ENCODE results near the gene SLC34A3.

The SLC34A3 gene

GRCh38 chr9:137184881-137185660 lies 45.6 kb upstream of the SLC34A3 start:
- no peak for TF ChIP-seq CTCF (IDR thresholded peaks at IDR 0.05; ENCODE audit: poor library complexity, severe bottlenecking)
- peaks cover 35% of the 10 kb centered on the region for H3K36me3 ChIP-seq (ENCODE audit: low read depth)
- H3K27me3 ChIP-seq (ENCODE audit: insufficient read depth, poor library complexity, severe bottlenecking) = no peaks in the 10 kb centered on the region
- DNase-seq (ENCODE audit: low spot score) (no peak), ATAC-seq (ENCODE audit: low read depth) (no peak)
- H3K9me3 ChIP-seq (ENCODE audit: severe bottlenecking) = no peaks in the 10 kb centered on the region
- H3K4me3 ChIP-seq (ENCODE audit: severe bottlenecking) = no peak overlapping the region
- H3K27ac ChIP-seq (ENCODE audit: poor library complexity, severe bottlenecking) = no peak overlapping the region
- H3K4me1 ChIP-seq (ENCODE audit: insufficient read depth, poor library complexity, severe bottlenecking) = peaks cover 5% of the 10 kb centered on the region

GRCh38 chr9:137185921-137186320 lies 44.8 kb upstream of the SLC34A3 start:
- ATAC-seq (ENCODE audit: low read depth) (no peak), DNase-seq (ENCODE audit: low spot score) (no peak)
- H3K36me3 ChIP-seq (ENCODE audit: low read depth) = peaks cover 31% of the 10 kb centered on the region
- no peak overlapping the region for H3K27ac ChIP-seq (ENCODE audit: poor library complexity, severe bottlenecking)
- no peaks in the 10 kb centered on the region for H3K27me3 ChIP-seq (ENCODE audit: insufficient read depth, poor library complexity, severe bottlenecking)
- peaks cover 5% of the 10 kb centered on the region for H3K4me1 ChIP-seq (ENCODE audit: insufficient read depth, poor library complexity, severe bottlenecking)
- no peaks in the 10 kb centered on the region for H3K9me3 ChIP-seq (ENCODE audit: severe bottlenecking)
- H3K4me3 ChIP-seq (ENCODE audit: severe bottlenecking) = no peak overlapping the region
- no peak for TF ChIP-seq CTCF (IDR thresholded peaks at IDR 0.05; ENCODE audit: poor library complexity, severe bottlenecking)

- H3K36me3 ChIP-seq (ENCODE audit: low read depth) = peaks cover 34% of the 10 kb centered on the region
- no peaks in the 10 kb centered on the region for H3K9me3 ChIP-seq (ENCODE audit: severe bottlenecking)
- no peak for TF ChIP-seq CTCF (IDR thresholded peaks at IDR 0.05; ENCODE audit: poor library complexity, severe bottlenecking)
- DNase-seq (ENCODE audit: low spot score) (no peak), ATAC-seq (ENCODE audit: low read depth) (no peak)
- peaks cover 5% of the 10 kb centered on the region for H3K4me1 ChIP-seq (ENCODE audit: insufficient read depth, poor library complexity, severe bottlenecking)
- H3K4me3 ChIP-seq (ENCODE audit: severe bottlenecking) = no peak overlapping the region
- H3K27me3 ChIP-seq (ENCODE audit: insufficient read depth, poor library complexity, severe bottlenecking) = no peaks in the 10 kb centered on the region
- no peak overlapping the region for H3K27ac ChIP-seq (ENCODE audit: poor library complexity, severe bottlenecking)
Observed at GRCh38 chr9:137186385-137186784, 44.3 kb upstream of the SLC34A3 start.

GRCh38 chr9:137187386-137187785 lies 43.3 kb upstream of the SLC34A3 start:
- H3K27me3 ChIP-seq (ENCODE audit: insufficient read depth, poor library complexity, severe bottlenecking) = no peaks in the 10 kb centered on the region
- no peak overlapping the region for H3K27ac ChIP-seq (ENCODE audit: poor library complexity, severe bottlenecking)
- no peaks in the 10 kb centered on the region for H3K9me3 ChIP-seq (ENCODE audit: severe bottlenecking)
- ATAC-seq (ENCODE audit: low read depth) = no peak
- TF ChIP-seq CTCF (IDR thresholded peaks at IDR 0.05; ENCODE audit: poor library complexity, severe bottlenecking) = no peak
- H3K36me3 ChIP-seq (ENCODE audit: low read depth) = peaks cover 29% of the 10 kb centered on the region
- no peak for DNase-seq (ENCODE audit: low spot score)
- peaks cover 5% of the 10 kb centered on the region for H3K4me1 ChIP-seq (ENCODE audit: insufficient read depth, poor library complexity, severe bottlenecking)
- H3K4me3 ChIP-seq (ENCODE audit: severe bottlenecking) = peak overlapping the region; percentile 52

- no peak for TF ChIP-seq CTCF (IDR thresholded peaks at IDR 0.05; ENCODE audit: poor library complexity, severe bottlenecking)
- no peaks in the 10 kb centered on the region for H3K9me3 ChIP-seq (ENCODE audit: severe bottlenecking)
- DNase-seq (ENCODE audit: low spot score) = no peak
- H3K36me3 ChIP-seq (ENCODE audit: low read depth) = peaks cover 23% of the 10 kb centered on the region
- ATAC-seq (ENCODE audit: low read depth) = peak; percentile 5
- peaks cover 5% of the 10 kb centered on the region for H3K4me1 ChIP-seq (ENCODE audit: insufficient read depth, poor library complexity, severe bottlenecking)
- H3K27me3 ChIP-seq (ENCODE audit: insufficient read depth, poor library complexity, severe bottlenecking) = no peaks in the 10 kb centered on the region
- H3K27ac ChIP-seq (ENCODE audit: poor library complexity, severe bottlenecking) = peak overlapping the region; percentile 73
- H3K4me3 ChIP-seq (ENCODE audit: severe bottlenecking) = peak overlapping the region; percentile 52
Observed at GRCh38 chr9:137188086-137188489, 42.6 kb upstream of the SLC34A3 start.

All from RWPE2 (cell line).